Measurements from ENCODE around the gene LPIN2. TPM values are rescaled to one million over a fixed set of nuclear protein-coding genes. Genes with fewer than 3 reads are reported as not detected.

Gene LPIN2
- polyA plus RNA-seq, 1 experiment, result 27.3 TPM

- Histone ChIP-seq H3K27me3 (ENCODE audit: control insufficient read depth, insufficient read depth, low read length) (no peaks in the 10 kb centered on the region), H3K4me3 (ENCODE audit: low read depth, low read length) (no peak overlapping the region), H3K36me3 (ENCODE audit: control insufficient read depth, insufficient read depth, low read length) (no peaks in the 10 kb centered on the region)
- POLR2A ChIA-PET, result no interaction called here
- no peak for DNase-seq (ENCODE audit: low read depth)
- CTCF ChIA-PET, result interaction anchor here (1.0 to 1.6 kb wide), 8 partner anchors 10 to 261 kb away, joined by 4 to 7 read pairs (median 5); no protein-coding TSS in a partner anchor
- no peak for TF ChIP-seq CTCF (IDR thresholded peaks at IDR 0.05; ENCODE audit: insufficient read depth, low read depth, low read length)
Observed at GRCh38 chr18:2984703-2985261, 28.2 kb downstream of the LPIN2 start.

- POLR2A ChIA-PET, result no interaction called here
- TF ChIP-seq CTCF (IDR thresholded peaks at IDR 0.05; ENCODE audit: insufficient read depth, low read depth, low read length), result no peak
- CTCF ChIA-PET, result interaction anchor here (1.8 to 2.6 kb wide), 2 partner anchors 10 to 11 kb away, joined by 4 to 9 read pairs; no protein-coding TSS in a partner anchor
Observed at GRCh38 chr18:2984091-2984490, 28.9 kb downstream of the LPIN2 start.

DNA sequence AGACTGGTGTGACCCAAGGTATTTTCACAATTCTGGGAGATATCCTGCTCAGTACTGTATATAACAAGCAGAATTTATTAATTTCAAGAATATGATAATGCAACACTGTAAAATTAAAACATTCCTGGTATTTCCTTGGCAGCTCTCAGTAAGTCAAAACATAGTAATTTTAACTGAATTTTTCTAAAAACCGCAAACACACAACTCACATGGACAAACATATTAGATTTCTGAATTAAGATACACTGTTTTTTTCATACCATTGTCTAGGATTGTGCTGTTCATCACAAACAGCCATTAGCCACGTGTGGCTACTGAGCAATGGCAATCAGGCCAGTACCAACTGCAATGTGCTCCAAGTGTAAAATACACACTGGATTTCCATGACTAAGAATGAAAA lies 29.6 kb downstream of the LPIN2 start:
- DNase-seq (ENCODE audit: low read depth), result no peak
- CTCF ChIA-PET, result interaction anchor here (1.6 to 2.6 kb wide), 3 partner anchors 10 to 79 kb away, joined by 4 to 9 read pairs (median 6); no protein-coding TSS in a partner anchor
- no peaks in the 10 kb centered on the region for H3K36me3 ChIP-seq (ENCODE audit: control insufficient read depth, insufficient read depth, low read length)
- TF ChIP-seq CTCF (IDR thresholded peaks at IDR 0.05; ENCODE audit: insufficient read depth, low read depth, low read length), result no peak
- no peak overlapping the region for H3K4me3 ChIP-seq (ENCODE audit: low read depth, low read length)
- POLR2A ChIA-PET, result no interaction called here
- H3K27me3 ChIP-seq (ENCODE audit: control insufficient read depth, insufficient read depth, low read length), result no peaks in the 10 kb centered on the region

More at GRCh38 chr18:2984091-2984490, 28.9 kb downstream of the LPIN2 start:
- DNase-seq (ENCODE audit: low read depth), result no peak
- Histone ChIP-seq H3K36me3 (ENCODE audit: control insufficient read depth, insufficient read depth, low read length) (no peaks in the 10 kb centered on the region), H3K27me3 (ENCODE audit: control insufficient read depth, insufficient read depth, low read length) (no peaks in the 10 kb centered on the region), H3K4me3 (ENCODE audit: low read depth, low read length) (no peak overlapping the region)

- no peak for DNase-seq (ENCODE audit: low read depth)
- ChIA-PET POLR2A (no interaction called here), CTCF (interaction anchor here (1.6 to 2.6 kb wide), 3 partner anchors 9 to 80 kb away, joined by 4 to 9 read pairs (median 6); no protein-coding TSS in a partner anchor)
- H3K4me3 ChIP-seq (ENCODE audit: low read depth, low read length), result no peak overlapping the region
- H3K36me3 ChIP-seq (ENCODE audit: control insufficient read depth, insufficient read depth, low read length), result no peaks in the 10 kb centered on the region
- no peak for TF ChIP-seq CTCF (IDR thresholded peaks at IDR 0.05; ENCODE audit: insufficient read depth, low read depth, low read length)
- H3K27me3 ChIP-seq (ENCODE audit: control insufficient read depth, insufficient read depth, low read length), result no peaks in the 10 kb centered on the region
Observed at GRCh38 chr18:2982452-2983269, 30.3 kb downstream of the LPIN2 start.

DNA sequence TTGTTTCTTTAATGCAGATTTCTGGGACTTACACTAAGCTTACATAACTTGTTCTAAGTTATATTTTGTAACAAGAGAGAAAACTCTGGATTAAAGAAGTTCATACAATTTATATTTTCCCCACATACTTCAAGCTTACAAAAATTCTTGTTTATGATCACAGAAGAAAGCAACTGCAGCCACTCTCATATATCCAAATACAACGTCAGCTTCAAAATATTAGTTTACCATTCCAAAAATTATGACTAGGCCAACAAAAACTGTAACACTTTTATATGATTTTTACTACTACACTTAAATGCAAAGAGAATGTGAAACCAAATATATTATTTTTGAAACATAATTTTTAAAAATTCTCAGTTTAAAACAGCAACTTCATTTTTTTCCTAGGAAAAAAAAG lies 30.9 kb downstream of the LPIN2 start:
- Histone ChIP-seq H3K27me3 (ENCODE audit: control insufficient read depth, insufficient read depth, low read length) (no peaks in the 10 kb centered on the region), H3K36me3 (ENCODE audit: control insufficient read depth, insufficient read depth, low read length) (no peaks in the 10 kb centered on the region), H3K4me3 (ENCODE audit: low read depth, low read length) (no peak overlapping the region)
- TF ChIP-seq CTCF (IDR thresholded peaks at IDR 0.05; ENCODE audit: insufficient read depth, low read depth, low read length), result no peak
- POLR2A ChIA-PET, result no interaction called here
- CTCF ChIA-PET, result interaction anchor here (1.6 to 2.6 kb wide), 2 partner anchors 9 to 80 kb away, joined by 6 to 9 read pairs; no protein-coding TSS in a partner anchor
- DNase-seq (ENCODE audit: low read depth), result no peak
